GM23338 (cell line): ENCODE measurements around the gene ZNF148.

ENCODE experiments used
- CREB1 ChIP-seq: fragments of 250-450 bp; sonication (Bioruptor Pico); IDR thresholded peaks from 2 replicates; pipeline ENCODE4 v1.5.0; 2020; ENCODE audit warnings: low read depth, mild to moderate bottlenecking, moderate library complexity
- CTCF ChIP-seq, 2 experiments: fragments of 200-600 bp in 1 of 2; sonication (generic) in 1 of 2; conservative IDR thresholded peaks; 2 replicates each; pipeline versions ENCODE4 v1.5.1 to v1.6.1; 2016 to 2017; ENCODE audit warnings: antibody characterized with exemption in 2 of 2, low read depth in 2 of 2, mild to moderate bottlenecking in 2 of 2, moderate library complexity in 1 of 2
- ETS1 ChIP-seq: IDR thresholded peaks from 2 replicates; pipeline ENCODE4 v1.6.1; 2016; ENCODE audit warnings: antibody characterized with exemption
- EZH2 ChIP-seq: fragments of 200-600 bp; sonication (generic); IDR thresholded peaks from one replicate; pipeline ENCODE4 v1.8.0; 2017; ENCODE audit warnings: antibody characterized with exemption, mild to moderate bottlenecking, low read depth; ENCODE audit not compliant: unreplicated experiment
- EZH2phosphoT487 ChIP-seq: fragments of 200-600 bp; sonication (generic); IDR thresholded peaks from one replicate; pipeline ENCODE4 v1.8.1; 2018; ENCODE audit warnings: antibody characterized with exemption; ENCODE audit not compliant: unreplicated experiment
- JUNB ChIP-seq: IDR thresholded peaks from one replicate; pipeline ENCODE4 v1.6.1; 2016; ENCODE audit warnings: antibody characterized with exemption; ENCODE audit not compliant: unreplicated experiment
- NANOG ChIP-seq: IDR thresholded peaks from 2 replicates; pipeline ENCODE4 v1.6.1; 2016; ENCODE audit warnings: antibody characterized with exemption, borderline replicate concordance
- POLR2AphosphoS5 ChIP-seq: IDR thresholded peaks from 2 replicates; pipeline ENCODE4 v1.6.1; 2016; ENCODE audit warnings: antibody characterized with exemption, low read depth
- STAT1 ChIP-seq: IDR thresholded peaks from one replicate; pipeline ENCODE4 v1.6.1; 2016; ENCODE audit warnings: antibody characterized with exemption; ENCODE audit not compliant: unreplicated experiment
- ZNF114 ChIP-seq: fragments of 250-450 bp; sonication (Bioruptor Pico); IDR thresholded peaks from 2 replicates; pipeline ENCODE4 v1.5.0; 2020; ENCODE audit warnings: mild to moderate bottlenecking, moderate library complexity
- ZNF331 ChIP-seq: fragments of 250-450 bp; sonication (Bioruptor Pico); IDR thresholded peaks from 2 replicates; pipeline ENCODE4 v1.5.0; 2020; ENCODE audit warnings: low read depth, mild to moderate bottlenecking, moderate library complexity
- ZNF462 ChIP-seq: fragments of 250-450 bp; sonication (Bioruptor Pico); IDR thresholded peaks from 2 replicates; pipeline ENCODE4 v1.5.0; 2020; ENCODE audit warnings: mild to moderate bottlenecking, moderate library complexity
- TF ChIP-seq, protein P1 (sequence below): IDR thresholded peaks from one replicate; pipeline ENCODE4 v1.6.1; 2018; ENCODE audit warnings: antibody characterized with exemption; ENCODE audit not compliant: unreplicated experiment

DNA sequence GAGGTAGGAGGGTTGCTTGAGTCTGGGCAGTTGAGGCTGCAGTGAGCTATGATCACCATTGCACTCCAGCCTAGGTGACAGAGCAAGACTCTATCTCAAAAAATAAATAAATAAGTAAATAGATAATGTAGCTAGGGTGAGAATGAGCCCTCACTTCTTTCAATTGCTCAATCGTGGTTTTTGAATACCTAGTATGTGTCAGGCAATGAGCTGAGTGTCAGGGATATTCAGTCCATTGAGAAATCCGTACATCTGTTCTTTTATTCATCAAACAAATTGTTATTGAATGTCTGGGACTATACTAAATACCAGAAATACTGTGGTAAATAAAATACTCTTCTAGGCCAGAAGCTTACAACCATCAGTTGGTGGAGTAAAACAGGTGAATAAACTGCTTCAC, 6.2 kb upstream of the ZNF148 start:
- no peak for TF ChIP-seq CTCF (conservative IDR thresholded peaks at IDR 0.05; ENCODE audit: low read depth in 2 of 2)
- TF ChIP-seq EZH2: no peak
- no peak for TF ChIP-seq NANOG
- TF ChIP-seq, protein P1, sequence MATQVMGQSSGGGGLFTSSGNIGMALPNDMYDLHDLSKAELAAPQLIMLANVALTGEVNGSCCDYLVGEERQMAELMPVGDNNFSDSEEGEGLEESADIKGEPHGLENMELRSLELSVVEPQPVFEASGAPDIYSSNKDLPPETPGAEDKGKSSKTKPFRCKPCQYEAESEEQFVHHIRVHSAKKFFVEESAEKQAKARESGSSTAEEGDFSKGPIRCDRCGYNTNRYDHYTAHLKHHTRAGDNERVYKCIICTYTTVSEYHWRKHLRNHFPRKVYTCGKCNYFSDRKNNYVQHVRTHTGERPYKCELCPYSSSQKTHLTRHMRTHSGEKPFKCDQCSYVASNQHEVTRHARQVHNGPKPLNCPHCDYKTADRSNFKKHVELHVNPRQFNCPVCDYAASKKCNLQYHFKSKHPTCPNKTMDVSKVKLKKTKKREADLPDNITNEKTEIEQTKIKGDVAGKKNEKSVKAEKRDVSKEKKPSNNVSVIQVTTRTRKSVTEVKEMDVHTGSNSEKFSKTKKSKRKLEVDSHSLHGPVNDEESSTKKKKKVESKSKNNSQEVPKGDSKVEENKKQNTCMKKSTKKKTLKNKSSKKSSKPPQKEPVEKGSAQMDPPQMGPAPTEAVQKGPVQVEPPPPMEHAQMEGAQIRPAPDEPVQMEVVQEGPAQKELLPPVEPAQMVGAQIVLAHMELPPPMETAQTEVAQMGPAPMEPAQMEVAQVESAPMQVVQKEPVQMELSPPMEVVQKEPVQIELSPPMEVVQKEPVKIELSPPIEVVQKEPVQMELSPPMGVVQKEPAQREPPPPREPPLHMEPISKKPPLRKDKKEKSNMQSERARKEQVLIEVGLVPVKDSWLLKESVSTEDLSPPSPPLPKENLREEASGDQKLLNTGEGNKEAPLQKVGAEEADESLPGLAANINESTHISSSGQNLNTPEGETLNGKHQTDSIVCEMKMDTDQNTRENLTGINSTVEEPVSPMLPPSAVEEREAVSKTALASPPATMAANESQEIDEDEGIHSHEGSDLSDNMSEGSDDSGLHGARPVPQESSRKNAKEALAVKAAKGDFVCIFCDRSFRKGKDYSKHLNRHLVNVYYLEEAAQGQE: no peak
- TF ChIP-seq EZH2phosphoT487: no peak
- TF ChIP-seq POLR2AphosphoS5: no peak
- no peak for TF ChIP-seq ZNF462 (CRISPR knock-in tag)
- no peak for TF ChIP-seq CREB1
- no peak for TF ChIP-seq JUNB
- no peak for TF ChIP-seq STAT1
- no peak for TF ChIP-seq ETS1
- TF ChIP-seq ZNF114 (CRISPR knock-in tag): no peak
- TF ChIP-seq ZNF331 (CRISPR knock-in tag): no peak
